Measurements from ENCODE around the gene FOXF1.

FOXF1 gene

GRCh38 chr16:86512301-86512859, 2.1 kb downstream of the FOXF1 start:
- DNase-seq, result no peak
- Histone ChIP-seq H3K27ac (ENCODE audit: low read length) (no peak overlapping the region), H3K27me3 (replicated peaks; ENCODE audit: insufficient read depth, low read length) (peaks cover 47% of the 10 kb centered on the region), H4K20me1 (ENCODE audit: insufficient read depth, low read length) (no peaks in the 10 kb centered on the region), H3K36me3 (replicated peaks; ENCODE audit: insufficient read depth, low read length) (no peaks in the 10 kb centered on the region), H3K9ac (ENCODE audit: low read length) (no peak overlapping the region), H3K4me1 (ENCODE audit: low read length) (no peaks in the 10 kb centered on the region), H3K4me3 (ENCODE audit: low read length) (no peak overlapping the region), H3K4me2 (ENCODE audit: low read depth, low read length) (no peak overlapping the region), H3K9me3 (replicated peaks; ENCODE audit: insufficient read depth, low read length) (no peaks in the 10 kb centered on the region), H3K9me2 (replicated peaks; ENCODE audit: insufficient read depth, low read length) (no peaks in the 10 kb centered on the region), H3F3A (ENCODE audit: insufficient read depth, low read length) (no peaks in the 10 kb centered on the region), H3K79me2 (ENCODE audit: low read length) (no peaks in the 10 kb centered on the region), H2AFZ (ENCODE audit: low read length) (no peak overlapping the region)
- TF ChIP-seq EZH2phosphoT487 (IDR thresholded peaks at IDR 0.05; ENCODE audit: low read length), result no peak
- TF ChIP-seq CTCF (IDR thresholded peaks at IDR 0.05; ENCODE audit: low read length), result no peak

DNA sequence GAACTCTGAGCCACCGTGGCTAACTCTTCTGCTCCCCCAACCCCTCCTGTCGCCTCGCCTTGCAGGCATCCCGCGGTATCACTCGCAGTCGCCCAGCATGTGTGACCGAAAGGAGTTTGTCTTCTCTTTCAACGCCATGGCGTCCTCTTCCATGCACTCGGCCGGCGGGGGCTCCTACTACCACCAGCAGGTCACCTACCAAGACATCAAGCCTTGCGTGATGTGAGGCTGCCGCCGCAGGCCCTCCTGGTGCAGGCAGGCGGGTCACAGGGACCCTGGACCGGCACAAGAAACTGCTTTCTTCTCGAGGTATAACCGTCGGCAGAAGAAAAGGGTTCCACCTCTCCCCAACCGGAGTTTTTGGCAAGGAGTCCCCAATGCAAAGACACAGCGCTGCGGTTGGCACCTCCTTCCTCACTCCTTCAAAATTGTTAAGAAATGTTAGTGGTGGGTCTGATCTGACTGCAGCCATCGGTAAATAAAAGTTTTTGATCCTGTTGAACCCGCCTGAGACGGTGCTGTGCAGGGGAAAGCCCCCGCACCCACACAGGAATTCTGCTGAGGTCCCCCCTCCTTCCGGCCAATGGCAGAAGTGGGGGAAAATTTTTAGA, 2.6 kb downstream of the FOXF1 start:
- Histone ChIP-seq H3K9me3 (replicated peaks; ENCODE audit: insufficient read depth, low read length) (no peaks in the 10 kb centered on the region), H3K4me1 (ENCODE audit: low read length) (no peaks in the 10 kb centered on the region), H3K36me3 (replicated peaks; ENCODE audit: insufficient read depth, low read length) (no peaks in the 10 kb centered on the region), H3K79me2 (ENCODE audit: low read length) (no peaks in the 10 kb centered on the region), H3K4me3 (ENCODE audit: low read length) (no peak overlapping the region), H3K4me2 (ENCODE audit: low read depth, low read length) (no peak overlapping the region), H3F3A (ENCODE audit: insufficient read depth, low read length) (no peaks in the 10 kb centered on the region), H2AFZ (ENCODE audit: low read length) (no peak overlapping the region), H4K20me1 (ENCODE audit: insufficient read depth, low read length) (no peaks in the 10 kb centered on the region), H3K27ac (ENCODE audit: low read length) (no peak overlapping the region), H3K27me3 (replicated peaks; ENCODE audit: insufficient read depth, low read length) (peaks cover 52% of the 10 kb centered on the region), H3K9ac (ENCODE audit: low read length) (no peak overlapping the region), H3K9me2 (replicated peaks; ENCODE audit: insufficient read depth, low read length) (no peaks in the 10 kb centered on the region)
- no peak for DNase-seq
- TF ChIP-seq CTCF (IDR thresholded peaks at IDR 0.05; ENCODE audit: low read length), result no peak
- TF ChIP-seq EZH2 (optimal IDR thresholded peaks at IDR 0.05; ENCODE audit: low read depth, low read length), result no peak
- no peak for TF ChIP-seq EZH2phosphoT487 (IDR thresholded peaks at IDR 0.05; ENCODE audit: low read length)

DNA sequence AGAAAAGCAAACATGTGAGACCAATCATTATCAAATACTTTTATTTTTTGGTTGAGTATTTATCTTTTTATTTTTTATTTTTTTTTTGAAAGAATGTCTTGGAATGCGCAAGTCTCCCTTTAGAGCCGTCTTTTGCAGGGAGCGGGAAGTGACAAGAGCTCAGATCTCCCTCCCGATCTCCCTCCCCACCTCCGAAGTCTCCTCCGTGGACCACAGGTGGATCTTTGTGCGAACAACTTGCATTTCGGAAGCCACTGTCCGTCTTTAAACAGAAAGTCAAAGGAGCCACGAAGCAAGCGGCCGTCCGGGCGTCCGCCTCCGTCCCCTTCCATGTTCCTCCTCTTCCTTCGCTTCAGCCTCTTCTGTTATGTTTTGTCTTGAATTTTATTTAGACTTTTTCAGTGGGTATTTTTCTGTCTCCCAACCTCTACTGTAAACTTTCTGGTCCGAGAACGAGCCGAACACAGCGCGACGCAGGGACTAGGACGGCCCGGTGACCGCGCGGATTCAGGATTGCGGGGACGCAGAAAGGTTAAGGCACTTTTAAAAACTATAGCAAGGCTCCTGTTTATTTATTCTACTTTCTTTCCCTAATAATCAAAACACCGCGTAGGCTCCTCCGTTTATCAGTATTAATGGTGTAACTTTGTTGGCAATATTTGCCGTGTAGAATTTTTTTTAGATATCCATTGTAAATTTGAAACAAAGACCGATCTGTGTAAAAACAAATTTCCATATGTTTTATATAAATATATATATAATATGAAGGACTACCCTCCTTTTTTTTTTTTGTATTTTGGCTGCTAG, 3.3 kb downstream of the FOXF1 start:
- H3K9ac ChIP-seq (ENCODE audit: low read length), result no peak overlapping the region
- no peak overlapping the region for H3K4me2 ChIP-seq (ENCODE audit: low read depth, low read length)
- no peak overlapping the region for H3K27ac ChIP-seq (ENCODE audit: low read length)
- no peaks in the 10 kb centered on the region for H3K9me2 ChIP-seq (replicated peaks; ENCODE audit: insufficient read depth, low read length)
- no peaks in the 10 kb centered on the region for H3K4me1 ChIP-seq (ENCODE audit: low read length)
- H3K4me3 ChIP-seq (ENCODE audit: low read length), result no peak overlapping the region
- no peaks in the 10 kb centered on the region for H3K79me2 ChIP-seq (ENCODE audit: low read length)
- peaks cover 56% of the 10 kb centered on the region for H3K27me3 ChIP-seq (replicated peaks; ENCODE audit: insufficient read depth, low read length)
- H3K36me3 ChIP-seq (replicated peaks; ENCODE audit: insufficient read depth, low read length), result no peaks in the 10 kb centered on the region
- no peak for DNase-seq
- no peaks in the 10 kb centered on the region for H3F3A ChIP-seq (ENCODE audit: insufficient read depth, low read length)
- H3K9me3 ChIP-seq (replicated peaks; ENCODE audit: insufficient read depth, low read length), result no peaks in the 10 kb centered on the region
- no peak overlapping the region for H2AFZ ChIP-seq (ENCODE audit: low read length)
- TF ChIP-seq EZH2phosphoT487 (IDR thresholded peaks at IDR 0.05; ENCODE audit: low read length) (no peak), EZH2 (optimal IDR thresholded peaks at IDR 0.05; ENCODE audit: low read depth, low read length) (no peak), CTCF (IDR thresholded peaks at IDR 0.05; ENCODE audit: low read length) (no peak)
- H4K20me1 ChIP-seq (ENCODE audit: insufficient read depth, low read length), result no peaks in the 10 kb centered on the region

All from MM.1S (cell line).